Raji (cell line): ENCODE data around the gene GNB1.

Source experiments
- POLR2A ChIP-seq: IDR thresholded peaks from 2 replicates; pipeline ENCODE4 v1.6.1; 2011; ENCODE audit warnings: low read depth, low read length, control low read depth; ENCODE audit not compliant: insufficient read depth

Gene GNB1

DNA sequence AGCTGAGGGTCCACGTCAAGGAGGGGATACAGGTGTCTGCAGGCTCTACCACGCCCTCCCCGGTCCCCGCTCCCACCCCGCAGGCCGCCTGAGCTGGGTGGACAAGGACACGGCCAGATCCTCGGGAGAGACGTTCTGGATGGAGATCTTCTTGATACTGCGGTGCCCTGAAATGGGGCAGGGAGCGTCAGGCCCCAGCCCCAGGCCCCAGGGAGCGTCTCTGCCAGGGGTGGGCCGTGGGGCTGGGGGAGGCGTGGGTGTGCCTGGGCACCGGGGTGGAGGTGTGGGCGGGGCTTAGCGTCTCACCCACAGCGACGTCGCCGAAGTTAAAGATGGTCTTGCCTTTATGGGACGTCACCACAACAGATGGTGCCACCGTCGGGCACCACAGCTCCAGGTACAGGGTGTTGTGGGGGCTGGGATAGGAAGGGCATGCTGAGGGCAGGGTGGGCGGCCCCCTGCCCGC, 35.5 kb upstream of the GNB1 start:
- TF ChIP-seq POLR2A = no peak

DNA sequence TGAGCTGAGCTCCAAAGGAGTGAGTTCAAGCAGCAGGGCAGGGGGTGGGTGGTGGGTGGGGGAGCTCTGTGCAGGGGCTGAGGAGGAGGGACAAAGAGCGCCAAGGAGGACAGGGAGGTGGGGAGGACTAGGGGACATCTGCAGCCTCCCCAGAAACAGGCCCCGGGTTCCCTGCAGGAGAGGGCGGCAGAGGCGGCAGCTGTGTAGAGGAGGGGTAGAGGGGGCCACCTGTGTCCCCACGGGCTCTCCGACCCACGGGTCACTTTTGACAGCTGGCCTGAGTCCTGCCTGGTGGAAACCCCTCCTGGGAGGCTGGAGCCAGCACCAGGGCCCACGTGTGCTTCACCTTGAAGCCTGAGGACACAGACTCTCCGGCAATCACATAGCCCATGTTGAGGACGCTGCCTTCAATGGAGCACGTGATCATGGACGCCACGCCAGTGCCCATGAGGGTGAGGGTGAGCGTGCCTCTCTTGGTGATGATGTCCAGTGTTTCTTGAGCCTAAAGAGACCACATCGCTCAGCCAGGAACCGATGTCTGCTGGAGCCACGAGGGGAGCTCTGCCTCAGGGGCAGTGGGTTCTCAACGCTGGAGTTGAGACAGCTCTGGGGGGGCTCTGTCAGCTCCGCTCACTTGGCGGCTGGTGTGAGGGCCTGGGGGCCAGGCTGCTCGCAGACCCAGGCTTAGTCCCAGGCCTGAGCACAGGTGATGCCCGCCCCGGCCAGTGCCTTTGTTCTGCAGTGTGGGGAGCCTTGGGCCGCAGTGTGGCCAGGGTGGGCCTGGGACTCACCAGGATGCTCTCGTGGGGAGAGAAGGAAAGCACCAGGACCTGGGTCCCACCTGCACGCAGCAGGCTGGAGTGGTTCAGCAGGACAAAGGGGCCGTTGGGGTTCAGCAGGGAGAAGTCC, 34.8 kb upstream of the GNB1 start:
- no peak for TF ChIP-seq POLR2A

DNA sequence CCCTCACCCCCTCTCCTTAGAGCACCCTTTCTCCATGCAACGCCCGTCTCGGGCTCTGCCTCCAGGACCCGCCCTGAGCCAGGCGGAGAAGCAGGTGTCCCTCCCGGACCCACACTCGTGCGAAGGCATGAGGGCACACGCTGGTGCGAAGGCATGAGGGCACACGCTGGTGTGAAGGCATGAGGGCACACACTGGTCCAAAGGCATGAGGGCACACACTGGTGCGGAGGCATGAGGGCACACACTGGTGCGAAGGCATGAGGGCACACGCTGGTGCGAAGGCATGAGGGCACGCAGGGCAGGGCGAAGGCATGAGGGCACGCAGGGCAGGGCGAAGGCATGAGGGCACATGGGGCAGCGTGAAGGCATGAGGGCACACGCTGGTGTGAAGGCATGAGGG, 34.0 kb upstream of the GNB1 start:
- no peak for TF ChIP-seq POLR2A

DNA sequence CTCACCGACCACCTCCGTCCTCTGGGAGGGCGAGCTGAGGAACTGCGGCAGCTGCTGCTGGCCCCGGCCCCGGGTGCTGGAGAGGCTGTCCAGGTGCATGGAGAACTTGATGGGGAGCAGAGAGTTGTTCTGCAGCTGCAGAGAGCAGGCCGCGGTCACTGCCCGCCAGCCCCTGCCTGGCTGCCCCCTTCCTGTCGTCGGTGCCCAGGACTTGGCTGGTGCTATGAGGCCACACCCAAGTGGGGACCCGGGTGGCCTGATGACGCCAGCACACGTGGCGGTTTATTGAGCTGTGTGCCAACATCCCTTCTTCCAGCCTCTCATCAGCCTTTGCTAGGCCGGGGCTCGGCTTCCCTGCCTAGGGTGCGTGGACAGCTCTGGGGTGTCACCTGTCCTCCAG, 33.5 kb upstream of the GNB1 start:
- no peak for TF ChIP-seq POLR2A

DNA sequence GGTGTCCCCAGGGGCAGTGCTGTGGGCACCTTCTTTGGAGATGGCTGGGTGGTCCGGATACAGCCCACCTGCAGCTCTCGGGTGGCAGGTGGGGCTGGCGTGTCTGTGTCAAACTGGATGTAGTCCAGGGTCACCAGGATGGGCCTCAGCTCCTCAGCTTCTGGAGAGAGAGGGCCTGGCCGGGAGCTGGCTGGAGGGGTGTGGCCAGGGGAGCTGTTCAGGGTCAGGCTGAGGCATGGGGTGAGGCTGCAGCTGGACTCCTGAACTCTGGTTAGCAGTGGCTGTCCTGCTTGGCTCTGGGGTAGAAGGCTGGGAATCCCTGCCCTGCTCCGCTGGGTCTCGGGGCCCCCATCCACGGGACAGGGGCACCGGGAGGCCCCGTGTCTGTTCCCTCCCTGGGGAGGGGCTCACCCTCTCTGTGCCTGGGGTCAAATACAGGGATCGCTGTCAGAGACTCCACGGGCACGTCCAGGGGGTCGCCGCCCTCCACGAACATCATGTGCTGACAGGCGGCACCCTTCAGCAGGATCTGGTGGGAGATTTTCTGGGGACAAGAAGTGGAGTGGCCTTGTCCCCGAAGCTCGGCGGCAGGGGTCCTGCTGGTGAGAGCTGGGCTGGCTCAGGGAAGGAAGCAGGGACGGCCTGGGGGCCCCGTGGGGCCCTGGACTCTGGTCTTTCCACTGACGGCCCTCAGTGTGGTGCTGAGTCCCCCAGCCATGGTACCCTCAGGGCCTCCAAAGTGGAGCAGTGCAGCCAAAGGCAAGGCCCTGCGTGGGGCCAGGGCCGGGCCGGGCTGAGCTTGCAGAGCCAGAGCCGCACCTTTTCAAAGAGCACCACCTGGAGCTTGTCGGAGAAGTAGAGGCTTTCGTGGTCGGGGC, 32.3 kb upstream of the GNB1 start:
- TF ChIP-seq POLR2A = no peak

DNA sequence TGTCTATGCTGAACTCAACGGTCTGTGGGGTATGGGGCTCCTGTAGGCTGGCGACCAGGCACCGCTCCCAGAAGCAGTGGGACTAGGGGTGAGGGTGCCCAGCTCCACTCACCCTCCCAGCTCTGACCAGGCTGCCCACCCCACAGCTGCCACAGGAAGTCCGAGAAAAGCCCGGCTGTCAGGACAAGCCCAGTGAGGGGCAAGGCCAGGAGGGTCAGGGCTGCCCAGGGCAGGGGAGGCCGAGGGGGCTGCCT, 31.7 kb upstream of the GNB1 start:
- TF ChIP-seq POLR2A = no peak

DNA sequence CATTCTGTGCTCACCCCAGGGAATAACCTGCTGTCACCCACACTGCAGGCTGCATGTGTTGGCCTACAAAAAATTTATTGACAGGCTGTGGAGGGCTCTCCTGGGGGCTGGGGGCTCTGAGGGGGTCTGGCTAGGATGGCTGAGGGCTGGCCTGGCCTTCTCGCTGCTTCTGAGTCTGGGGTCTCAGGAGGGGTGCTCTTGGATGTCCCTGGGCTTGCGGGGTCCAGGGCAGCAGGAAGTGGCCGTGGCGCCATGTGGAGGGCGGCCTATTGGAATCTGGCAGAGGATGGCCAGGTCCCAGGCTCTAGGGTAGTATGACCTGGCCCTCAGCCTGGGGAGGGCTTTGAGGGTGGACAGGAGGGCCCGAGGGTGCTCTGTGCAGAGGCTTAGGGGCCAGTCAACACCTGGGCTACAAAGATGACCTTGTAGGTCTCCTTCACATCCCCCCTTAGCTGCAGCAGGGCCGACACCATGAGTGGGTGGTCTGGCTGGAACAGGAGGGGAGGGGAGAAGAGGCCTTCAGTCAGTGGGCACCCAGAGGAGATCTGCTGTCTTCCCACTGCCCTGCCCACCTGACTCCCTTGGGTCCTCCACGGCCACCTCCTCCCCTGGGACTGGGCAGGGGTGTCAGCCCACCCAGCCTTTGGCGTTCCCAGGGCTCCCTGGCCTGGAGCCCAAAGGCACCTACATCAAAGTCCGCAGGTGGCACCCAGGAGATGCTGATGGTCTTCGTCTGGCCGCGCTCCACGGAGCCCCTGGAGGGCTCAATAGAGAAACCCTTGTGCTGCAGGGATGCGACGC, 31.2 kb upstream of the GNB1 start:
- no peak for TF ChIP-seq POLR2A

DNA sequence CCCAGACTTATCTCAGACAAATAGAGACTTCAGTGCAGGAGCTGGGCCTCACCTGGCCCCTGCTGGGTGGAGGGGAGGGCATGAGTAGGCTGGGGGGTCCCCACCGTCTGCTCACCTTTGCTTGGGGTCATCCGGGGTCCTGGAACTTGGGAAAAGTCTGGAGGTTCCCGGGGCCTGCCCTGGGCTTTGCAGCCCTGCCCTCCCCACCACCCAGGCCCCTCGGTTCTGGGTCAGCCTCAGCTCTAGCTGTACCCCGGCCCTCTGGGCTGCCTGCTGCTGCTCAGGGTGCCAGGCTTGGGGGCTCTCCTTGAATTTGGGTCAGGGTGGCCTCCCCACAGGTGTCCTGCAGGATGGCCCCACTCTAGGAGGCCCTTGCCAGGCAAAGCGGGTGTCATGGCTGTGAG, 30.6 kb upstream of the GNB1 start:
- TF ChIP-seq POLR2A = no peak

DNA sequence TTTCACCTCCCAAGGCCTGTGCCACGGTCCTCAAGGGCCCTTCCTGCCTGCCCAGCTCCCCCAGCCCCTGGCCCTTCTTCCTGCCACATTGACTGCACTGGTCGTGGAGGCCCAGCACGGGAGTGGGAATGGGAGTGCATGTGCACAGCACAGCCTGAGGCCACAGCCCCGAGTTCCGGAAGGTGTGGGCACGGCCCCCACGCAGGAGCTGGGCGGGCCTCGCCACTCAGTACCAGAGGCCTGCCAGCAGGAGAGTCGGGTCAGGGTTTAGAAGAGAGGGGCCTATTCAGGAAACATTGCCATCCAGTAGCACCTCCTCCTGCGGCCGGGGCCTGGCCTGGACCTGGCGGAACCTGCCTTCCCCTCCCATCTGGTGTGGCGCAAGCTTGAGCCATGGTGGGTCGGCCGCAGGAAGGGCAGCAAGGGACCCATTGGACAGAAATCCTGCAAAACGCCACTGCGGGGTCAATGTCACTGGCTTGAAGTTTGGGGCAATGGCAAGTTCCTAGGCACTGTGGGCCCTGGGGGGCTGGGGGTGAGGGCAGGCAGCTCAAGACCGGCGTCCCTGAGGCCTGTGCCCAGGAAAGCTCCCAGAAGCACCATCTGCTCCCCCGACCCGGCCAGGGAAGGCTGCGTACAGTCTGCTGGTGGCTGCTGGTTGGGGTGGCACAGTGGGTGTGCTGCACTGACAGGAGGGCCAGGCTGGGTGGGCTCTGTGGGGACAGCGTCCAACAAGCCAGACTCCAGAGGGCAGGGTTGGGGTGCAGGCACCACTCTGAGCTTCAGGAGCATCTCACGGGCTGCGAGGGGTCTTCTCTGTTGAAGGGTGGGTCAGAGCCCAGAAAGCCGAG, 29.9 kb upstream of the GNB1 start:
- TF ChIP-seq POLR2A = no peak

DNA sequence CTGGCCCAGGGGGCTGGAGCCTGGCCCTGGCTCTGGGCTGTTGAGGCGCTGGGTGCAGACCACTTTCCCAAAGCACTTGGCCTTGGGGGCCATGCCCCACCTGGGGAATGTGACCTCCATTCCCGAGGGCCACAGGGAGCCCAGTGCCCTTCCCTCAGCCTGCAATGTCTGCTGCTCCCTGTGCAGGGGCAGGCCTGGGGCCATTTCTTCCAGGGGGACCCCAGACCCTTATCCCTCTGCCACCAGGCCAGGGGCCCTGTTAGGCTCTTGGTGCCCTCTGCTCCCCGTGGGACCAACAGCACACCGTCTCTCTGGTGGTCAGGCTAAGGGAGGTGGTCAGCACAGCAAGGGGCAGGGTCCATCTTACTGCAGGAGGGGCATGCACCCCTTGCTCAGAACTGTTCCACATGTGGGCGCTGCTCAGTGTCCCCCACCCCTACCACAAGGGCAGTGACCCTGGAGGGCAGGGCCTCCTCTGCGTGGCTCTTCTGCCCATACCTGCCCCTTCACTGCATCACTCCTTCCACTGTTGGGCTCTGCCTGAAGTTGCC, 29.2 kb upstream of the GNB1 start:
- no peak for TF ChIP-seq POLR2A

DNA sequence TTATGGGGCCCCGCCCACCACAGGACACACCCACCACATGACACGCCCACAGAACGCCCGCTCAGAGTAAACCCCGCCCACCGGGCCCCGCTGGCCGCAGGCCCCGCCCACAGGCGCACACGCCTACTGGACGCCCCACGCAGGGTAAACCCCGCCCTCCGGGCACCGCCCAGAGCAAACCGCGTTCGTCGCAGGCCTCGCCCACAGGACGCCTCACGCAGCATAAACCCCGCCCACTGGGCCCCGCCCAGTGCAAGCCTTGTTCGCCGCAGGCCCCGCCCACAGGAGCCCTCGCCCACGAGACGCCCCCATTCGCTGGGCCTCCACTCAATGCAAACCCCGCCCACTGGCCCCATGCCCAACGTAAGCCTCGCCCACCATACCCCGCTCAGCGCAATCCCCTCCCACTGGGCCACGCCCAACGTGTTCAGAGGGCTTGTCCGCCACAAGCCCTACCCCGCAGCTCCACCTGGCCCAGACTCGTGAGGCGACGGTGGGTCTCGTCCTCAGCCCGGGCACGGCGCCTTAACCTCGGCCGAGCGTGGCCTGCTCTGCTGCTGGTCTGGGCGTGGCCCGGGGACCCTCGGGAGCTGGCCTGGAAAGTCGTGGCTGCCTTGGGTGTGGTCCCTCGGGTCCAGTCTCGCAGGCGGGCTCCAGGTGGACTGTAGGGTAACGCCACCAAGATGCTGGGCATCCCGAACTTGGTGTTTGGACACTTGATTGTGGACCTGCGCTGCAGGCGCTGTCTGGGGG, 28.6 kb upstream of the GNB1 start:
- TF ChIP-seq POLR2A = peak; percentile 87

DNA sequence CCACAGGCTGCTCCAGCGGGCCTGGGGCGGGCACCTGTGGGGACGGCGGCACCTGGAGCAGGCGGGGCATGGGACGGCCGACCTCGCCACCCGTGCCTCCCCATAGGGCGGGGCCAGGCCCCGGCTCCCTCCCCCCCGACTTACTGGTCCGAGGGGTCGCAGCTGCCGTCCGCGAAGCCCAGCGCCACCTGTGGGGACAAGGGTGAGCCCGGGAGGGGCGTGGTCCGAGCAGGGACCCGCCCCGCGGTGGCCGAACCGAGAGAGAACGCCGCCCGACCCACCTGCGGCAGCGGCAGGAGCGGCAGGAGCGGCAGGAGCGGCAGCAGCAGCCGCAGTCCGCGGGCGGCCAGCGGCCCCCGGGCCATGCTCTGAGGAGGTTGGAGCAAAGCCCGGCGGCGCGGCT, 28.0 kb upstream of the GNB1 start, which contains the start of gene TMEM52:
TMEM52 (minus strand) TSS at position 379 of the 403 bp plus-strand sequence; CDS start at position 365, 14 bp downstream.
- peak; percentile 58; the same call in 1 of the 2 replicates for TF ChIP-seq POLR2A

DNA sequence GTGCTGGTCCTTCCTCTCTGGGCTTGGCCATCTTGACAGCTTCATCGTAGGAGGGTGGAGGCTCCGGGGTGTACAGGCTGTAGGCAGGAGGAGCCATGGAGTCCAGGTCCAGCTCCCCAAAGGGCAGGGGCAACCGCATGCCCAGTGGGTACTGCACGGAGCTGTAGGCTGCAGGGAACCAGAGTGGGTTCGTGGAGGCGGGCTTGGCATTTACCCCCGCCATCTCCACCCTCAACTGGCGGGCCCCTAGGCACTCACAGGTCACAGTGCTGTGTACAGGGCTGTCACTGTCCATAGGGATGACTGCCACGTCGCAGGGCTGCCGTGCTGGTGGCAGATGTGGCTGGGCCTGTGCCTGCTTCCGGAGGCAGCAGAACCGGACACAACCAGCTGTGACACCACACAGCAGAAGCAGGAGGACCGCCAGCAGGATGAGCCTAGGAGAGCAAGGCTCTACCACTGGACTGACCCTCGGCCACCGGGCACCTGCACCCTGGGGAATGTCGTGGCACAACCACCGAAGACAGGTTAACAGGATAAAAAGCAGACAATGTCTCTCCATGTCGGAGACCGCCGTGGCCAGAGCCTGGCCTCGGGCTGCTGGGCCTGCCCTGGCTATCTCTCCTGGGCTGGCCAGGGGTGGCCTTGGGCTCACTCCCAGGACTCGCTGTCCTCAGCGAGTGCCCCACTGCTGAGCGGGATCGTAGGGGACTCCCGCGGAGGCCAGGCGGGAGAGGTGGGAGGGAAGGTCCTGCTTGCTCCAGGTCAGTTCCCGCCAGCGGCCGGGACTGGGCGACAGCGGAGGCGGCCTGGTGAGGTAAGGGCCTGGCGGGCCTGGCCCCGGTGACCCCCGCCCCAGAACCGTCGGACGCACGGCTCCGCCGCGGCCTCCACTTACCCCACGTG, 27.4 kb upstream of the GNB1 start:
- no peak for TF ChIP-seq POLR2A
